ENCODE results near the gene ASAP3. TPM values are rescaled to one million over a fixed set of nuclear protein-coding genes. Genes with fewer than 3 reads are reported as not detected.

Gene ASAP3
- total and polyA plus RNA-seq, 10 donors, result 2.9 to 13.8 (median 9.0) TPM

DNA sequence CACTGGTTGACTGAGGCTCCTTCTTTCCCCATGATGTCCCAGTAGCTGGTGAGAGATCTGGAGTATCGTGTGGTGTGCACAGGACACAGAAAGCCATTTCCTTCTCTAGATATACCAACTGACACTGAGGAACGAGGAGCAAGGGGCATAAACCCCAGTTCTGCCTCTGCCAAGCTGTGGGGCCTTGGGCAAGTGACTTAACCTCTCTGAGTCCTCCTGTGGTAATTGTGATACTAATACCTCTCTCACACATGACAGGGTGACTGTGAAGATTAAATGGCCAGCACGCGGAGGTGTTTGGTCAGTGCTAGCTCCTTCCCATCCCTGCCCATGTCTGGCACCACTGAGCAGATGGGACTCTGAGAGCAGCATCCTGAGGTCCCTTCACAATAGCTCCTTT, 33.1 kb downstream of the ASAP3 start:
- intact Hi-C loops (cut with DNase I; ENCODE audit: low total_unique reads), result no loop called here
- no peaks in the 10 kb centered on the region for H3K4me1 ChIP-seq
- TF ChIP-seq POLR2AphosphoS5 (IDR thresholded peaks at IDR 0.05), result no peak
- TF ChIP-seq, protein P1, sequence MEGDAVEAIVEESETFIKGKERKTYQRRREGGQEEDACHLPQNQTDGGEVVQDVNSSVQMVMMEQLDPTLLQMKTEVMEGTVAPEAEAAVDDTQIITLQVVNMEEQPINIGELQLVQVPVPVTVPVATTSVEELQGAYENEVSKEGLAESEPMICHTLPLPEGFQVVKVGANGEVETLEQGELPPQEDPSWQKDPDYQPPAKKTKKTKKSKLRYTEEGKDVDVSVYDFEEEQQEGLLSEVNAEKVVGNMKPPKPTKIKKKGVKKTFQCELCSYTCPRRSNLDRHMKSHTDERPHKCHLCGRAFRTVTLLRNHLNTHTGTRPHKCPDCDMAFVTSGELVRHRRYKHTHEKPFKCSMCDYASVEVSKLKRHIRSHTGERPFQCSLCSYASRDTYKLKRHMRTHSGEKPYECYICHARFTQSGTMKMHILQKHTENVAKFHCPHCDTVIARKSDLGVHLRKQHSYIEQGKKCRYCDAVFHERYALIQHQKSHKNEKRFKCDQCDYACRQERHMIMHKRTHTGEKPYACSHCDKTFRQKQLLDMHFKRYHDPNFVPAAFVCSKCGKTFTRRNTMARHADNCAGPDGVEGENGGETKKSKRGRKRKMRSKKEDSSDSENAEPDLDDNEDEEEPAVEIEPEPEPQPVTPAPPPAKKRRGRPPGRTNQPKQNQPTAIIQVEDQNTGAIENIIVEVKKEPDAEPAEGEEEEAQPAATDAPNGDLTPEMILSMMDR (IDR thresholded peaks at IDR 0.05 in 8 of 11, conservative IDR thresholded peaks at IDR 0.05 in 3 of 11), result no peak
- no peak for DNase-seq
- H3K27me3 ChIP-seq (replicated peaks in 1 of 7), result peaks cover 0 to 4% (median 0%) of the 10 kb centered on the region in 7 donors
- peaks cover 0 to 10% (median 0%) of the 10 kb centered on the region in 6 donors for H3K36me3 ChIP-seq
- no peaks in the 10 kb centered on the region for H3K9me3 ChIP-seq
- H3K4me3 ChIP-seq, result no peak overlapping the region
- no peak overlapping the region for H3K27ac ChIP-seq
- WGBS, 5 donors, result 77 to 93% (median 83%) methylated on average over 2 to 4 of the region's 4 CpGs

DNA sequence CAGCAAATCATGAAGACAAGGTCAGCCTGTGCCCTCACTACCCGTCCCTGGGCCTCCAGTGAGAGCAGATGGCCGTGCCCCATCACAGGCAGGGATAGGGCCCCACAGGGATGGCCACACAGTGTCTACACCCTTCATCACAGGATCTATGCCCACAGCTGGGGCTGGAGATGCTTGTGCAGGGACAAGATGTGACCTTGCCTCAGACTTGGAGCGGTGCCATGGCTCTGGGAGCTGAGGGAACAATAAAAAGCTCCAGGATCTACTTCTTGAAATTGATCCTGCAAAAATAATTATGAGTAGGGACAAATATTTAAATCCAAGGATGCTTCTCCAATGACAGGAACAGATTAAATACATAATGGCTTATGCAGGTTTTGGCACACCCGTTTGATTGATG, 34.0 kb downstream of the ASAP3 start:
- H3K27me3 ChIP-seq (replicated peaks in 1 of 7), result no peaks in the 10 kb centered on the region
- no peak overlapping the region for H3K27ac ChIP-seq
- H3K9me3 ChIP-seq, result no peaks in the 10 kb centered on the region
- no peaks in the 10 kb centered on the region for H3K4me1 ChIP-seq
- WGBS, 5 donors, result 61 to 91% (median 79%) methylated on average over 4 of the region's 4 CpGs
- H3K36me3 ChIP-seq, result peaks cover 0 to 5% (median 0%) of the 10 kb centered on the region in 6 donors
- no peak for DNase-seq
- TF ChIP-seq, protein P1 (IDR thresholded peaks at IDR 0.05 in 8 of 11, conservative IDR thresholded peaks at IDR 0.05 in 3 of 11), result no peak
- TF ChIP-seq POLR2AphosphoS5 (IDR thresholded peaks at IDR 0.05) (no peak), POLR2A (IDR thresholded peaks at IDR 0.05) (no peak)
- intact Hi-C loops (cut with DNase I; ENCODE audit: low total_unique reads), result no loop called here
- H3K4me3 ChIP-seq, result no peak overlapping the region

DNA sequence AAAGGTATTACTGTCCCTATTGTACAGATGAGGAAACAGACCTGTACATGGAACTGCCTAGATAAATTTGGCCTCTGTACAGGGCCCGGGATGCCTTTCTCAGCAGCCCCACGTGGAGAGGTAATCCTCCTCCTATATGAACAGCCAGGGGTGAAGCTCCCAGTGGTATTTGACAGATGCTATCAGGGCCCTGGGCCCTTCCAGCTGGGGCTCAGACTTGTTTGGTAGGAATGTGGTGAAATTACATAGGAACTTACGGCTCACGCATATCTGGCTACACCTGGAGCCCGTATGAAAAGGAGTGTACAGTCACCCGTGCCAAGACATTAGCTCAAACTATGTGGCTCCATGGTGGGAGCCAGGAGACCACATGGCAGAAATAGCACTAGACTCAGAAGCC, 34.7 kb downstream of the ASAP3 start:
- Histone ChIP-seq H3K4me3 (no peak overlapping the region), H3K36me3 (peaks cover 0 to 5% (median 0%) of the 10 kb centered on the region in 6 donors), H3K9me3 (no peaks in the 10 kb centered on the region), H3K27me3 (replicated peaks in 1 of 7) (no peaks in the 10 kb centered on the region), H3K4me1 (no peaks in the 10 kb centered on the region), H3K27ac (no peak overlapping the region)
- no peak for DNase-seq
- TF ChIP-seq POLR2A (IDR thresholded peaks at IDR 0.05) (no peak), POLR2AphosphoS5 (IDR thresholded peaks at IDR 0.05) (no peak)
- TF ChIP-seq, protein P1 (IDR thresholded peaks at IDR 0.05 in 8 of 11, conservative IDR thresholded peaks at IDR 0.05 in 3 of 11), result no peak
- WGBS, 5 donors, result 84 to 95% (median 90%) methylated on average over 5 to 6 of the region's 6 CpGs
- intact Hi-C loops (cut with DNase I; ENCODE audit: low total_unique reads), result no loop called here

DNA sequence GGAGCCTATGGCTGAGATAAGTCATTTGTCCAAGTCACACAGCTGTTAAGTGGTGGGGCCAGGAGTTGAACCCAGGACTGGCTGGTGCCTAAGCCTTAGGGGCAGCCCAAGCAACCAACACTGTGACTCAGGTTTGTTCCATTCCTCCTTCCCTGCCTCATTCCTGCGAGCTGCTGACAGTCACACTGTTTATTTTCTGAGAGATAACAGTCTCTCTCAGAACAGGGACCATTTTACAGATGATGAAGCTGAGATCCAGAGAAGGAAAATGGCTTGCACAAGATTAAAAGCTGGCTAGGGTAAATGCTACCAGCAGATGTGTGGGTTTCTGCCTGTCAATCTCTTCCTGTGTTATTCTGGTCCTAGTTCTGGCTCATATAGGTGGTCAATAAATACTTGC, 35.1 kb downstream of the ASAP3 start:
- H3K36me3 ChIP-seq, result peaks cover 0 to 5% (median 0%) of the 10 kb centered on the region in 6 donors
- H3K4me1 ChIP-seq, result no peaks in the 10 kb centered on the region
- no peak overlapping the region for H3K27ac ChIP-seq
- H3K4me3 ChIP-seq, result no peak overlapping the region
- no peaks in the 10 kb centered on the region for H3K27me3 ChIP-seq (replicated peaks in 1 of 7)
- DNase-seq, result no peak
- intact Hi-C loops (cut with DNase I; ENCODE audit: low total_unique reads), result no loop called here
- WGBS, 5 donors, result 81 to 94% (median 88%) methylated on average over 1 of the region's 1 CpG
- TF ChIP-seq, protein P1 (IDR thresholded peaks at IDR 0.05 in 8 of 11, conservative IDR thresholded peaks at IDR 0.05 in 3 of 11), result no peak
- TF ChIP-seq POLR2A (IDR thresholded peaks at IDR 0.05) (no peak), POLR2AphosphoS5 (IDR thresholded peaks at IDR 0.05) (no peak)
- H3K9me3 ChIP-seq, result no peaks in the 10 kb centered on the region
